UCSD-AML1 (cell line): ENCODE measurements around the gene PRELID2.
"Not testable (repeated sequence)": the region's sequence is repeated elsewhere in the genome, so short reads cannot be mapped to it uniquely, and the experiment has no call there.

Experiments used
- DNase-seq: peaks from one replicate; lab custom pipeline; 2025; ENCODE audit not compliant: unreplicated experiment; lab: John Stamatoyannopoulos, UW

PRELID2 gene

DNA sequence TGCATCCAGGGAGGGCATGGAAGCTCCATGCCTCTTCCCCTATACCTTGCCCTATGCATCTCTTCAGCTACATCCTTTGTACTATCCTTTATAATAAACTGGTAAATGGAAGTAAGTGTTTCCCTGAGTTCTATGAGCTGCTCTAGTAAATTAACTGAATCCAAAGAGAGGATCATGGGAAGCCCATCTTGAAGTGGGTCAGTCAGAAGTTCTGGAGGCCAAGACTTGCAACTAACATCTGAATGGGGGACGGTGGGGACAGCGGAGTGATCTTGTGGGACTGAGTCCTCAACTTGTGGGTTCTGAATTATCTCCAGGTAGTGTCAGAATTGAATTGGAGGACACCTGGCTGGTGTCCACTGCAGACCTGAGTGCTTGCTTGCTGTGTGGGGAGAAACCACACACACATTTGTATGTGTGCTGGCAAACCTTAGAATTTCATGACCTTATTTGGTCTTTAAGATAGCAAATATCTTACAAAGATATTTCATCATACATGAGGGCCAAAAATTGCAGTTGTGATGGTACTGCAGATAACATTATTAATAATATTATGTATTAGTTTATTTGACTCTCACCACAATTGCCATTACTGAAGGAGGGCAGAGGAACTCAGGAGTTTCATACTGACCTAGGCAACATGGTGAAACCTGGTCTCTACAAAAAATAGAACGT is 5.5 kb upstream of the PRELID2 start:
- no peak for DNase-seq

DNA sequence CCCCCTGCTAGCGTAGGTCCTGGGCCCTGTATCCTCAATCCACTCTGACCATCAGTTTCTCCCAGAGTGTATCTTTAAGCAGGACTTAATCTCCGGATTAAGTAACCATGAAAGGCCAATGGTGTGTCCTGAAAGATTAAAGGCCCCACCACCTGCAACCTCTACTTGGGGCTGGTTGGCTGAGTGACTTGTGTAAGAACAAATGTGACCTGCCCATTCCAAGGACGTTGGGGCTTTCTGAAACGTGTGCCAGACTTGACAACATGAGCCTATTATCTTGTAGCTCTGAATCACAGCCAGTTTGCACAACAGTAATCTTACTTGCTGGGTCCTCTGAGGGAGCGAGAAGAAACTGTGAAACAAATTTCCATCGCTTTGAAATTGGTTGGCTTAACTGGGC is 3.1 kb upstream of the PRELID2 start:
- DNase-seq = no peak

DNA sequence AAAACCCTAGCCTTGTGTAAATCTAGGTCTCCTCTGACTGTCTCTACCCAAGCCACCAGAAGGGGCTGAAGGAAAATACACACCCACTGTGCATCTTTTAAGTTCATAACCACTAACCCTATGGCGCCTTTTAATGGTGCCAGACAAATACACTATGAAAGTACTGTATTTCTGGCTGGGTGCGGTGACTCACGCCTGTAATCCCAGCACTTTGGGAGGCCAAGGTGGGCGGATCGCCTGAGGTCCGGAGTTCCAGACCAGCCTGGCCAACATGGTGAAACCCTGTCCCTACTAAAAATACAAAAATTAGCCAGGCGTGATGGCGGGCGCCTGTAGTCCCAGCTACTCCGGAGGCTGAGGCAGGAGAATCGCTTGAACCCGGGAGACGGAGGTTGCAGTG is 1.1 kb upstream of the PRELID2 start:
- not testable (repeated sequence) for DNase-seq

DNA sequence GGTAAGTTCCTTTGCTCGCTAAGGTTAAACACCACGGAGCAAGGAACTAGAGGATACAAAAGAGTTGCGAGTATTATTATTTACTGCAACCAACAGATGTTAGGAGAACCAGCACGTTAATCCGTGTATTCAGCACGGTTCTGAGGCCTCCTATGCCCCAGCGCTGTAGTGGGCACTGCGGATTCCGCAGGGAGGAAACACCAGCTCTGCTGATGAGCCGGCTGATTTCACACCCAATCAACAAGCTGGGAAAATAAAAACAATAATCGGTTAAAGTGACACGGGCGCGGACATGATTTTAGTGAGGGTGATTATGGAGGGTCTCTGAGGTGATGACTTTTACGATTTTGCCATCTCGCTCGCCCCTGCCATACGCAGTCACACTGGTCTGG is 702 bp upstream of the PRELID2 start:
- DNase-seq = no peak

DNA sequence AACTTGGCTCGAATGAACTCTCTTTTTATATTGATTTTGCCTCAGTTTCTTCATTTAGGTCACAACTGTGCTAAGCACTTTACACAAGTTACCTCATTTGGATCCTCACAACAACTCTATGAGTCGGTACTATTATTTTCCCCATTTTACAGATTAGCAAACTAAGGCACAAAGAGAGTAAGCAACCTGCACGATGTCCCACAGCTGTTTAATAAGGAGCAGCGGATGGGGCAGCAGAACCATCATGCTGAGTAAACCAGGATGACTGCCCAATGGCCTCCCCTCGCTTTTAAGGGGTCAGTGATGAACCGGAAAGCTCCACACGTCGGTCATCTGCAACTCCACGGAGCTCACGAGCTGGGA is 607 bp downstream of the PRELID2 start:
- DNase-seq = no peak

- DNase-seq = no peak
Measured at GRCh38 chr5:145833631-145834200, 1.4 kb downstream of the PRELID2 start.

- no peak for DNase-seq
Measured at GRCh38 chr5:145830594-145830993, 4.5 kb downstream of the PRELID2 start.

GRCh38 chr5:145829708-145830361 is 5.3 kb downstream of the PRELID2 start:
- no peak for DNase-seq

DNA sequence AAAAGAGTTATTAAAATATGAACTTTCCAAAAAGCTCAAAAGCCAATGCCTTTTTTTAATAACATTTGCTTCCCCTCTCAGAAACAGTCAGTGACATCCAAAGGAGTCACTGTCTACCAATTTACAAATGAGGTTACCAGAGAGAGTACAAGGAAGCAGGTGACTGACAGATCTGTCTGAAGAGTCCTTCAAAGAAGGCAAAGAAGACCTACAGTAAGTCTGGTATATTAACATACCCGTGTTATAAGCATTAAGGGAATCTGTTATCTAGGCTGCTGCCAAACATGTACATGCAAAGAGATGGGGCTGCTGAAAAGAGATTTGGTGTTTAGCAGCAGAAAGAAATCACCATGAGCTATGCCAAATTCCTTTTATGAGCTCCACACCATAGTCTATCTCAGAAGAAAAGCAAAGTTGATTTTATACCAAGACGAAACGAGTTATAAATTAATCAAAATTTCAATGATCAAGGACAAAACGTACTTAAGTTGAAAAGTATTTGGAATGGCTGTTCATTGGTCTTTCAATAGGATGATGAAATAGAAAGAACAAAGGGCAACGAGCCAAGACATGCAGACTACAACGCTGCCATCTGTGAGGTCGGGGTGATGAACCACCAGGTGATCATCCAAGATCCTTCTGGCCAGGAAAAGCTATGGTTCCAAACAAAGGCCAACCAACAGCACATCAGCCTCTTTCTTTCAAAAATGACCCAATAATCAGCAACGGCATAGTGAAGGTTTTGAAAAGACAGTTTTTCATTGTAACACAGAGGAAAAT is 8.1 kb downstream of the PRELID2 start:
- DNase-seq = no peak

DNA sequence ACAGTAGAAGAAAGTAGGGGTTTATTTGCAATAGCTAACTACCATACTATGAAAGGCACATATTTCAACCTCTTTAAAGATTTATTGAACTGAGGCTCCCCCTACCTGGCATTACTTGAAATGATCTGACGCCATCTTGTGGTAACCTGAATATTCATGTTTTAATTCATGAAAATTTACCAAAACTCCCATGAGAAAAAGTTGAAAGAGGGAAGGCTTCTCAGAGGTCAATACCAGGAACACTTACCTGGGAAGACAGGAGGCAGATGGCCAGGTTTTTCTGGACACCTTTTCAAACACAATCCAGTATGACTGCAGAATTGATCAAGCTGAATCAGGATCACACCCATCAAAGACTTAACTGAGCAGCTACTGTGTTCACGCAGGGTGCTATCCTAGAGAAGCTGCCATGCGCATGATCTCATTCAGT is 9.4 kb downstream of the PRELID2 start:
- no peak for DNase-seq

DNA sequence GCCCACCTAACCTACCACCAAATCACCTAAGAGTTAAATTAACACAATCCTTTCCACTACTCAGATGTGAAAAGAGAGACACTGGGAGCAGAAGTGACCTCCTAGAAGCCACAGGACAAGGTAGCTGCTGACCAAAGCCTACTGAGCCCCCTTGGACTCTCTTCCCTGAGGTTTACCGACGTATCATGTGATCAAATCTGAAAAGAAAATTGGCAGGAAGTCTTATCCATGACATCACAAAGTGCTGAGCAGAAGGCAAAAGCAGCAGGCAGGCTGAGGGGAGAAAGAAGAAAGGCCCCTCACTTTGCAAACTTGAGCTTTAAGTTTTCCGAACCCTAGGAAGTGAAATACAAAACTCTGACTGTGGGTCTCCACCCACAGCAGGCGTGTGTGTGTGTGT is 11.1 kb downstream of the PRELID2 start:
- no peak for DNase-seq

DNA sequence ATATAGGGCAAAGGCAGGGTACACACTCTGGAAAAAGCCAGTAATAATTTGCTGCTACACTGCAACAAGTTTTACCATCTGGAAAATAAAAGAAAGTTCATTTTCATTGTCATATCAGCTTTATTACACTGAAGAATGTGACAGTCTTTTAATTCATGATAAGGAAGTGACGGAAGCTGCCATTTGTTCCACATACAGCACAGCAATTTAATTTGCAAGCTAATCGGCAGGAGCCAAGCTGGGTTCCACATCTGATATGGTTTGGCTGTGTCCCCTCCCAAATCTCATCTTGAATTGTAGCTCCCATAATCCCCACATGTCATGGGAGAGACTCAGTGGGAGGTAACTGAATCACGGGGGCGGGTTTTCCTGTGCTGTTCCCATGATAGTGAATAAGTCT is 16.5 kb downstream of the PRELID2 start:
- DNase-seq = no peak

DNA sequence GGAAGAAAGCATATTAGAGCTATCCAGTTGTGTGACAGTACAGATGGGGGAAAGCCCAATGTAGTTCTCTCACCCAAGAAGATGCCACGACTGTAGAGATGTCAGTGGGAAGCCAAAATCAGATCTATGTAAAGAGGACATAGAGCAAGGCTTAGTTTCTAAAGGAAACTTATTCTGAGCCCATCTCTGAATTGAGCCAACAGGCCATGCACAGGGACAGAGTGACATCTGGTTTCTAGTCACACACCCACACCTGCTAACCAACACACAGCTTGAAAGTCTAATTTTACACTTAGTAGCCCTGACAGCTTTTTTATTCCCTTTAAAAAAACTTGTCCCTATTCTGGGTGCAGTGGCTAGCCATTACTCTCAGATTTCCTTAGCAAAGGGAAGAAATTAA is 22.3 kb downstream of the PRELID2 start:
- no peak for DNase-seq

DNA sequence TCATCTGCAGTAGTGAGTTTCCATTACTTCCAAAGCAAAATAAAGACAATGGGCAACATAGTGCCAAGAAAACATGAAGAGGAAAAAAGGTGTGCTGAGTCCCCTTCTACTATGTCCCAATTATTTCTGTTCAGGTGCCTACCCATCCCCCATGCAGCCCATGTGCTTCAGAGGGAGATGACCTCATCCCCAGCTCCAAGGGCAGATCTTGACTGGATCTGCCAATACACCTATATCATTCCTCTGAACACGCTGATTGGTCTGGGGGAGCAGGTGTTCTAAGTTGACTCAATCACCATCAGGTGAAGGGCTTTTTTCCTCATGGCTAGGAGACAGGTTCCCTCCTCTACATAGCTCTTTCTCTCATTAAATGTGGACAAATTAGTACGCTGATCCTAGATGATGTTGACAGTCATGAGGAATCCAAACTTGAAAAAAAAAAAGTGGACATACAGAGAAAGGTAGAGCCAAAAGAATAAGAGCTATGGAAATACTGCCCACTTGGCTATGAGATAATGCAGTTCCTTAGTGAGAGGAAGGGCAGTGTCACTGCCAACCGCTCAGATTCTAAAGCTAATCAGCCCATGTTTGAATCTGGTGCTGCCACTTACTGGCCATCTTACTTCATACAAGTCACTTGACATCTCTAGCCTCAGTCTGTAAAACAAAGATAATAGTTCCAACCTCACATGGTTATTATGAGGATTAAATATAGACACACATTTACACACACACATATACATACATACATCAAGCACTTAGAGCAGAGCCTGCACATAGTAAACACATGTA is 23.1 kb downstream of the PRELID2 start:
- no peak for DNase-seq

DNA sequence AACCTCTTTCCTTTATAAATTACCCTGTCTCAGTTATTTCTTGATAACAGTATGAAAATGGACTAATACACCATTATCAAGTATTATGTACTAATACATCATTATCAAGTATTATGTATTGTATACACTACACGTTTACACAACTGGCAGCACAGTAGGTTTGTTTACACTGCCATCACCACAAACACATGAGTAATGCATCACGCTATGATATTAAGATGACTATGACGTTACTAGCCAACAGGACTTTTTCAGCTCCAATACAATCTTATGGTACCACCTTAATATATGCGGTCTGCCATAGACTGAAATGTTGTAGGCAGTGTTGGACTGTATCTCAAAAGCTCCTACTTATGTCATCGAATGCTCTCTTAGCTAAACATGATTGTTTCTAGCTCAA is 28.2 kb downstream of the PRELID2 start:
- no peak for DNase-seq

DNA sequence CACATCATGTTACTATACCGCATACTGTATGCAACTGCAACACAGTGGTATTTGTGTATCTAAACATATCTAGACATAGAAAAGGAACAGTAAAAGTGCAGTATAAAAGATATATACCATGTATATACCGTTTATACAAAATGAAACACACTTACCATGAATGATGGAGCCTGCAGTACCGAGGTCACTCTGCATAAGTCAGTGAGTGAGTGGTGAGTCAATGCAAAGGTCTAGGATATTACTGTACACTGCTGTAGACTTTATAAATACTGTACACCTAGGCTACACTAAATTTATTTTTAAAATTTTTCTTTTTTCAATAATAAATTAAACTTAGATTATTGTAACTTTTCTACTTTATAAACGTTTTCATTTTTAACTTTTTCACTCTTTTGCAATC is 29.3 kb downstream of the PRELID2 start:
- DNase-seq = no peak

DNA sequence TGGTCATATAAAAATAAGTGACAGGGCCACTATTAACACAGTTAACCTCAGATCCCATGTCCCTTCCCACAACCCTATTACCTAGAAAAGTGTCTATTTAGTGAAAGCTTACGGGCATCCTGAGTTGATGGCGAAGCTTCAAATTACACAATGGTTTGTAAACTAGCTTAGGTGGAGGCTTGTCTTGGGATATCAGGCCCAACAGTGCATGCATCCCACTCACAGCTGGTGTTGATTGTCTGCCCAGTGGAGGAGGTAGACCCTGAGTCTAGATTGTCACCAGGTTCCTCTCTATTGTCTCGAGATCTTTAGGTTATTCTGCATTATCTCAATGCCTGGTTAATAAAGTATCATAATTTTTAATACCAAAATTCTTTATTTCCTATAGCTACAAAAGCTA is 30.4 kb downstream of the PRELID2 start:
- DNase-seq = no peak

GRCh38 chr5:145803112-145804004 is 31.8 kb downstream of the PRELID2 start:
- no peak for DNase-seq

- DNase-seq = no peak
Measured at GRCh38 chr5:145801195-145801594, 33.9 kb downstream of the PRELID2 start.

DNA sequence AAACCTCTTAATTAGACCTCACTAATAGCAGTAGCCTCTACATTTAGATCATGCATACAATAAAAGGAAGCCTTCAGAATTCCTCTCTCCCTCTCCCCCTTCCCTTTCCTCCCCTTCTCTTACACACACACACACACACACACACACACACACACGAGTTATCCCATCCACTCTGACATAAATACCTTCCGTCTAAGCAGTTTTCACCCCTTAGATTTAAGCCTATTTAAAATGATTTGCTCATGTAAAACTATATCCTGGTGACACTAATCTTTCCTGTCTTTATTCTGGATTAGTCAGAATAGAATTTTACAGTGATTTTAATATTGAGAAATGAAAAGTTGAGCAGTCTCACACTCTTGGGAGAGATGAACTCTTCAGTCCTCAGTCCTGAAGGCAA is 35.0 kb downstream of the PRELID2 start:
- DNase-seq = no peak
